Measurements from ENCODE around the gene PEX13. TPM values are rescaled to one million over a fixed set of nuclear protein-coding genes. Genes with fewer than 3 reads are reported as not detected.
"Not testable (repeated sequence)": the region's sequence is repeated elsewhere in the genome, so short reads cannot be mapped to it uniquely, and the experiment has no call there.

The PEX13 gene, protein sequence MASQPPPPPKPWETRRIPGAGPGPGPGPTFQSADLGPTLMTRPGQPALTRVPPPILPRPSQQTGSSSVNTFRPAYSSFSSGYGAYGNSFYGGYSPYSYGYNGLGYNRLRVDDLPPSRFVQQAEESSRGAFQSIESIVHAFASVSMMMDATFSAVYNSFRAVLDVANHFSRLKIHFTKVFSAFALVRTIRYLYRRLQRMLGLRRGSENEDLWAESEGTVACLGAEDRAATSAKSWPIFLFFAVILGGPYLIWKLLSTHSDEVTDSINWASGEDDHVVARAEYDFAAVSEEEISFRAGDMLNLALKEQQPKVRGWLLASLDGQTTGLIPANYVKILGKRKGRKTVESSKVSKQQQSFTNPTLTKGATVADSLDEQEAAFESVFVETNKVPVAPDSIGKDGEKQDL
- total RNA-seq, result 82.3 TPM

DNA sequence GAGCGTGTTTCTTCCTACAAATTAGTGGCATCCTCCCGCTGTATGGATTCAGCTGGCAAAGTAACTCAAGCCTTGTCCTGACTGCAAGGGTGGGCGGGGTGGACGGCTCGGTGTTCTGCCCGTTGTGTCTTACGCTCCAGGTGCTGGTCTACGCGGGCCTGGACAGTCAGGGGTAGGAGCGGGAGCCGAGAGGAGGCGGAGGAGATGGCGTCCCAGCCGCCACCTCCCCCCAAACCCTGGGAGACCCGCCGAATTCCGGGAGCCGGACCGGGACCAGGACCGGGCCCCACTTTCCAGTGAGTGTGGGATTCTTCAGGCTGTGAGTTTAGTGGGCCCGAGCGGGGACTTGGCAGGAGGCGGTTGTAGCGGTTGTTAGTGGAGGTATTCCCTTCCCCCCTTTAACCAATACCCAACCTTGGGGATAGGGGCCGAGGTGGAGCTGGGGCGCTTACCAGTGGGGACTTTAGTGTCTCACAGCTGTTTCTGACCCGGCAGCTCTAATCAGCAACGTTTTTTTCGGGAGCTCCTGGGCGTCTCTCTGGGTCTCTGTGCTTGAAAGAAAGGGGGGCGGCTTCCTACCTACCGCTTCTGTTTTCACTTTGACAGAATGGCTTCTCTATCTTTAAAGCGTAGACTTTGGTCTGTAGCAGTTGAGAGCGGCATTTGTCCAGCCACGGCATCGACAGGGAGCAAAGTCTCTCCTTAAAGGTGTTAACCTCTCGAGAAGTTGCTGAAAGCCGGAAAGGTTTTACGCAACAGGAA is at the start of gene PEX13, which contains the start of gene PUS10:
Gene PEX13 (plus strand): TSS at position 165 of the 762 bp plus-strand sequence. CDS start 40 bp downstream, at position 205.
Gene PUS10 (minus strand): TSS at position 700 of the 762 bp plus-strand sequence. CDS start 6,365 bp downstream, outside the sequence.
- DNase-seq (ENCODE audit: low spot score in 2 of 2) (peak; percentile 51 to 71), FAIRE-seq (no peak)

DNA sequence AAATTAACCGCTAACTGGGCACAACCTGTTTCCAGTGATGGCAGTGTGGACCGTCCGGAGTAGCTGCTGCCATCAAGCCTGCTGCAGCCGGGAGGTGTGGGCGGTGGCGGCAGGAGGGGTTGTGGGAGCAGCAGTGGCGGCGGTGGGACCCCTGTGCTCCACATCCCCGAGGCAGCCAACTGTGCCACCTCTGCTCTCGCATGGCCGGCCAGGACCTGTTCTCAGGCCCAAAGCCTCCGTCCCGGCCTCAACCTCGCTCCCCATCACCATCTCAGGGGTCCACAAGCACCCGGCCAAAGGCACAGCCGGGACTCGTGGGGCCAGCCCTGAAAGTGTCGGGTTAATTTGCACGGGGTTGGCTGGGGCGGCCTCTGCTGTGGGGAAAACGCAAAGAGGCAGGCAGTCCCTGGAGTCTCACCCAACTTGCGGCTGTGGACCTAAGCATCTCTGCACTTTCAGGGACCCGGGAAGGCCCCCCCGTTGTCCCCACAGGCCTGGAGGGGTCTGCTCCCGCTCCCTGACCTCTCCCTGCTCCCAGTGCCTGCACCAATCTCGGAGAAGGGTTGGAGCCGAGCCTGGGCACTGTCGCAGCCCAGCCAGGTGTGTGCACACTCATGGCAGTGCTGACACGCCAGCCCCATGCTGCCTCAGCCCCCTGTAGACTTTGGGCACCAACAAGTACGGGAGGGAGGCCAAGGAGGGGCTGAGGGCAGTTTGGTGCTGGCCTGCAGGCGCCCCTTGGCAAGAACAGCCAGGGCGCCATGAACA is 44.4 kb upstream of the PEX13 start:
- FAIRE-seq, result no peak
- DNase-seq (ENCODE audit: low spot score in 2 of 2), result no peak

DNA sequence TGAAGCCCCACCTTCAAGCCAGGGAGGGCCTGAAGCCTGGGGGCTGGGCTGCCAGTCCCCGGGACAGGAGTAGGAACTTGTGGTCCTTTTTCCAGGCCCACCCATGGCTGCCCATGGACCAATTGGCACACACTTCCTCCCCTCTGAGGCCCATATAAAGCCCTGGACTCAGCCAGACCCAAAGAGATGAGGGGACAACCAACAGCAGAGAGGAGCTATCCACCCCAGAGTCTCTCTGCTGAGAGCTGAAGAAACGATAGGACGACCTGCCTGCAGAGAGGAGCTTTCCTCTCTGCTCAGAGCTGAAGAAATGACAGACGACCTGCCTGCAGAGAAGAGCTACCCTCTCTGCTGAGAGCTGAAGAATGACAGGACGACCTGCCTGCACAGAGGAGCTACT is 43.8 kb upstream of the PEX13 start:
- DNase-seq (ENCODE audit: low spot score in 2 of 2) (no peak), FAIRE-seq (no peak)

DNA sequence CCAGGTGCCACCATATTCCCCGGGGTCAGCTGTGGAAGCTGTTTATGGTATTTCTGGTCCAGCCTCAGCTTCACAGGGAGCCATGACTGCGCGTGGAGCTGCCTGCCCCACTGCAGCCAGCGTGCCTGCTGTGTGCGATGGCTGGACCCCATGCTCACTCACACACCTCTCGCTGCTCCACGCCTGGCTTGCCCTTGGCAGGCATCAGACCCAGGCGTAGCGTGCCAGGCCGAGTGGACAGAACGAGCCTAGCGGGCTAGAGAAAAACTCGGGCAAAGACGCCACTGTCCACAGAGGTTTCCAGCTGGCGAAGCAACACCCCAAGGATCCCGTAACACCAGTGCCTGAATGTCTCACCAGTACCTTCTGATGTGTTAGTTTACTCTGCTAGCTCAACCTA is 42.9 kb upstream of the PEX13 start:
- DNase-seq (ENCODE audit: low spot score in 2 of 2) (no peak), FAIRE-seq (no peak)

DNA sequence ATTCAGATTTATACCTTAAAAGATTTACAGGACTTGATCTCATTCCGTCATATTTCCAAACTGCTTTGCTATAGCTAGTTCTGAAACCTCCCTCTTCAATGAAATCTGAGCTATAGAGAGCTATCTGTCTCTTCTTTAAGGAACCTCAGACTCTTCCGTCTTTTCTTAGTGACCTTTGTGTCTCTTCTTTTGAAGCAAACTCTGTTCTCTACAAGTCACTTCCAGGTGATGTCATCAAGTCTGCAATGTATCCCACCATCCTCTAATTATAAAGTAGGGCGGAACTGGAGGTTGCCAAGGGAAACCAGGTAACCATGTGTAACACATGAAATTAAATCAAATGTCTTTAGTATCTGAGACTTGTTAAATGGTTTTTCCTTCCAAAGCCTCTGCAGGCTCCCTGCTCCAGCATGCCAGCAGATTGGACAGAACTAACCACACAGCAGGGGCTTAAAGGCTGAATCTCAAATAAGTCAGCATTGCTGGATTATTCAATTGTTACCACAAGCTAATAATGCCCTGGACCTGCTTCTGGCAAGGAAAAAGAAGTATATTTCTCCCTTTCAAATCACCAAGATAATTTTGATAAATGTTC is 41.2 kb upstream of the PEX13 start:
- no peak for DNase-seq (ENCODE audit: low spot score in 2 of 2)
- FAIRE-seq, result no peak

DNA sequence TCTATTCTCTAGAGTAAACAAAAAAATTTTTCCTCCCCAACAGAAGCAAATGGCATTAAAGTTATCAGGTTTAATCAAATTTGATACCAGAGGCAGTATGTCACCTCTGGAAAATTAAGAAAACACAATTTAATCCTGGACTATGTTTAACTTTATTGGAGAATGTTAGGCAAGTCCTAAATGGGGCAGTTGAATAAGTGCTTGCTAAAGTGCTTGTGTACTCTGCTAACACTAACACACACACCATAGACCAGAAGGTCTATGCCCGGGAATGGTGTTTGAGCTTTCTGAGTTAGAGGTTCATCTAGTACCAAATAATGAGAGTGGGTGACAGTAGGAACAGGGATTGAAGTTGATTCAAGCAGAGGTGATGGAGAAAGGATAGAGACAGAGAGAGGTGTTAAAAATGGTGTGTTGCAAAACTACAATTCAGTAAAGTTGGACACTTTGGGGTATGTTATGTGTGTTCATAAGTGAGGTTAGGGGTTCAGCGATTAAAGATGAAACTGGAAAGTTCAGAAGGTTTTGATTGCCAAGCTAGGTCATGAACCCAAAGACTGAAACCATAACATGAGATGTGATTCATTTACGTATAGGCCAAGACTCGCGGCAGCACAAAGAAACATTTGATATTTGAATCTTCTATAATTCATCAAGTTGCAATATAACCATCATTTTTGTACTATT is 40.5 kb upstream of the PEX13 start:
- DNase-seq (ENCODE audit: low spot score in 2 of 2) (no peak), FAIRE-seq (no peak)

DNA sequence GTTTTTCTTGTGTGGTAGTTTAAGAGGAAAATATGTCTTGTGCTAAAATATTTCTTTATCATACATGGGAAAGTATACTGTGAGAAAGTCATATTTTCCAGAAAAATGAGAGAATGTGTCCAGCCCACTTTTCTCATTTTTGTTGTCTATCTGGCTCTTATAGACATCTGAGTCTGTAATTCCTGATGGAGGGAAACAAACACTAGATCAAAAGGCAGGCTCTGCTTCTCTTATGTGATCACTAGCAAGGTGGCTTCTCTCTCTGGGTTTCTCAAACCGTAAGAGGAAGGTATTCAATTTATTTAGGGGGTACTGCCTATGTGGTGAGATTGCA is 40.0 kb upstream of the PEX13 start:
- no peak for FAIRE-seq
- DNase-seq (ENCODE audit: low spot score in 2 of 2), result no peak

DNA sequence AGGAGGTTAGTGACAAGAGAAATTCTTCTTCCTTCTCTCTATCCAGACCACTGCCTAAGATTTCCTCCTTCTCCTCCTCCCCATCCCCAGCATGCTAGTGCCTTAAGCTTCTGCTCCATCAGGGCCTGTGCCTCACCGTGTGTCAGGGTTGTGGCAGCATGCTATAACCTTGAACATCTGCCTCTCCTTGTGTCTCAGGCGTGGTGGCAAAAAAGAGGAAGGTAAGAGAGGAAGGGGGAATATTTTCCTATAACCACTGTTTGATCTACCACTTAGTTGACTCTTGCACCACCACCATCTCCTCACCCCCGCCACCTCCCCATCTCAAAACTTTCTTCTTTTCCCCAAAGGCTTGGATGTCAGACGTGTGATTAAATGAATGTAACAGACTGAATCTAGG is 38.3 kb upstream of the PEX13 start:
- DNase-seq (ENCODE audit: low spot score in 2 of 2), result no peak
- FAIRE-seq, result no peak

DNA sequence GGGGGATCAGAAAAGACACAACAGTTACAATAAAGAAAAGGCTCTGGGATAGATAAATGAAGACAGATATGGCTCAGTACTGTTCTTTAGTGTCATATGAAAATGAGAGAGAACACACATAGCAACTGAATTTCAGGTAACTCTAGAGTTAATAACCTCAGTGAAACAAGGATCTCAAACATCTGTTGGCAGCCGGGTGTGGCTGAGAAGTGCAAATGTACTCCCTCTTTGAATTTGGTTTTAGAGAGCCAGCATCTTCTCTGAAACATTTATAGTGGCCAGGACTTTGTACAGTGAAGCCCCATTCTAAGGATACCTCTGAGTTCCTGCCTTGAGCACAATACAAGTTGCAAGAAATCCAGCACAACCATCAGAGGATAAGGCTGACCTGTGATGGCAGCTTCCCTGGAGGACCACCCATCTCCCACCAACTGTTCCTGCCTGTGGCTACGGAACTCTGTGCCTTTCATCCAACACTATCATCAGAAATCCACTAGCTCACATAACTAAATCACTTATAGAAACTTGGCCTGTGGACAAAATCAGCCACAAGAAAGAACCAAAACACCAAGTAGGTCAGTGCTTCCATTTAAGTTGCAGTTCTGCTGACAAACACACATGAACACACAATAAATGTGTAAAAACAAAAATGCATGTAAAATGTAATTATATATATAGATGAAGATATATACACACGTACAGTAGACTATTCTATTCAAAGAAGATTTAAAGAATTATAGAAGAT is 37.3 kb upstream of the PEX13 start:
- FAIRE-seq (no peak), DNase-seq (ENCODE audit: low spot score in 2 of 2) (no peak)

DNA sequence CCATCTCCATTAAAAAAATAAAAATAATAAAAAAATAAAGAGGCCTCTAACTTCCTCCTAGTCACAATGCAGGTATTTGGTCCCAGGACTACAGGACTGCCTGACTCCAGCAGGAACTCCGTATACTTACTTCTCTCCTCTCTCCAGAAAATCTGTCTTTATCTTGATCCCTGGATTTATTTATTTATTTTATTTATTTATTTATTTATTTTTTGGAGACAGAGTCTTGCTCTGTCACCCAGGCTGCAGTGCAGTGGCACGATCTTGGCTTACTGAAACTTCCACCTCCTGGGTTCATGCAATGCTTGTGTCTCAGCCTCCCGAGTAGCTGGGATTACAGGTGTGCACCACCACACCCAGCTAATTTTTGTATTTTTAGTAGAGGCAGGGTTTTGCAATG is 35.5 kb upstream of the PEX13 start:
- not testable (repeated sequence) for FAIRE-seq; DNase-seq (ENCODE audit: low spot score in 2 of 2)

DNA sequence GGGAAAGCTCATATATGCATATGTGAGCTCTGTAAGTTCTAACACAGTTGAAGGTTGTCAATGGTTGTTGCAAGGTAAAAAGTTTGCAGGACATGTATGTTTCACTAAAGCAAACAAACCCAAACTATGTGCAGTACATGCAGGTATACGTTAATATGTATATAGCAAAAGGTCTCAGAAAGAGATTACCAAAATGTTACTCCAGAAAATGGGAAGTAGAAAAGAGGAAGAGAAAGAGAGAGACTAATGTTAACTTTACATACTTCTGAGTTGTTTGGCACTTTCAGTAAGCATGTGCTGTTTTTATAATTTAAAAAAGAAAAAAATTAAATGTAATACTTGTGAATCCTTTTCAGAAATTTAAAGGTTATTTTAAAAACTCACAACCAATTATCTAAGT is 32.8 kb upstream of the PEX13 start:
- FAIRE-seq (no peak), DNase-seq (ENCODE audit: low spot score in 2 of 2) (no peak)

DNA sequence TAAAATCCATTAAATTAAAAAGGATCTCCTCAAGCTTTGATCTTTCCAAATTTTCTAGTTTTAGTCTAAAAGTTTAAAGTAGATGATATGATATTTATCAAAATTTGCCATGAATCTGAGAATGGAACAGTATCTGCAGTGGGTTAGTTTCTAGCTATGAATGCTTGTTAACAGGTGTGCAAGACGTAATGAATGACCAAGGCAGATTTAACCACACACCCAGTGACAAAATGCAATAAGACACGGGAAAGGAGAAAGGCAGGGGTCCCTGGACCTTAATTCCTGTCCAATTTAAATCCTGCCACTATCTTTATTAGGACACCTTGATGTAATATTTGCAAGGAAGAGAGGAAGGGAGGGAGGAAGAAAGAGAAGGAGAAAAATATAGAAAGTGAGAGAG is 30.5 kb upstream of the PEX13 start:
- FAIRE-seq (no peak), DNase-seq (ENCODE audit: low spot score in 2 of 2) (no peak)

DNA sequence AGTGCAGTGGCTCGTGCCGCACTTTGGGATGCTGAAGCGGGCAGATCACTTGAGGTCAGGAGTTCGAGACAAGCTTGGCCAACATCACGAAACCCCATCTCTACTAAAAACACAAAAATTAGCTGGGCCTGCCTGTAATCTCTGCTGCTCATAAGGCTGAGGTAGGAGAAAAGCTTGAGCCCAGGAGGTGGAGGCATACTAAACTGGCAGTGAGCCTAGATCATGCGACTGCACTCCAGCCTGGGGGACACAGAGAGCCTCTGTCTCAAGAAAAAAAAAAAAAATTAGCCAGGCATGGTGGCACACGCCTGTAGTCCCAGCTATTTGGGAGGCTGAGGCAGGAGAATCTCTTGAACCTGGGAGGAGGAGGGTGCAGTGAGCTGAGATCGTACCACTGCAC is 29.9 kb upstream of the PEX13 start:
- FAIRE-seq; DNase-seq (ENCODE audit: low spot score in 2 of 2): not testable (repeated sequence)

DNA sequence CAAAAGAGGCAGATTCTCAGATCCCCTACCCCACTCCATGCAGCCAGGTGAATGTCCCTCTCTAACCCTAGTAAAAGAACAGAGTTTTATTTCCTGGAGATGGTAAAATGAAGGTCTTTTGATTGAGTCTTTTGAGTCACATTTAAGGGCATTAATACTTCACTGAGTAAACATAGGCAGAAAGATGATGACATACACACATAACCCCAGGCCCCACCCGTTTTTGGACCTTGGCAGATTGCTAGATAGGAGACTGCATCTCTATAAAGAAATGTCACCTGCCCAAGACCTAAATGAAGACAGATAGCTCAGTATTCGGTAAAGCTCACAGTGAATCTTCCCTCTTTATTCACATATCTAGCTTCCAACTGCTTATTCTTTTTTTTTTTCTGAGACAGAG is 28.3 kb upstream of the PEX13 start:
- DNase-seq (ENCODE audit: low spot score in 2 of 2) (no peak), FAIRE-seq (no peak)

DNA sequence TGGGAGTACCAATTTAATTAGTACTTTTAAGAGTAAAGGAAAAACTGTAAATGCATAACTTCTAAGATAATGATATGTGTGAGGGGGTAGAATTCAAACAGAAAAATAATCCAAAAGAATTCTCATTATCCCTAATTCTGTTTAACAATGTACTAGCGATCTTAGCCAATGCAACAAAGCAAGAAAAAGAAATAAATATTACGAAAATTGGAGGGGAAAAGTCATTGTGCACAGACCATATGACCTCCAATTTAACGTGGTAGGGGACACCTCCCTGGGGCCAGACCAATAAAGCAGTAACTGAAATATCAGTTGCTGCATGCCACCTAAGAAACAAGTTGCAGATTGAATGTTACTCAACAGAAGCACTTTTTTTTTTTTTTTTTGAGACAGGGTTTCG is 25.9 kb upstream of the PEX13 start:
- no peak for FAIRE-seq
- DNase-seq (ENCODE audit: low spot score in 2 of 2), result no peak

DNA sequence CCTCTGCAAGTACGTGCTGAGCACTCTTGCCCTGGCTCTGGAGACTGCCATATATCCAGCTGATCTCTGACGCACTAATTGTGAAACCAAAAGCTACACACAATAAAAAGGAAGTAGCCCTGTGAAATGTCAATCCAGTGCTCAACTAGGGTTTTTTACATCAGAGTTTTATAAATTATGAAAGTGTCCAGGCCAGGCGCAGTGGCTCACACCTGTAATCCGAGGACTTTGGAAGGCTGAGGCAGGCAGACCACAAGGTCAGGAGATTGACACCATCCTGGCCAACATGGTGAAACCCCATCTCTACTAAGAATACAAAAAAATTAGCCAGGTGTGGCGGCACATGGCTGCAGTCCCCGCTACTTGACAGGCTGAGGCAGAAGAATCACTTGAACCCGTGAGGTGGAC is 24.5 kb upstream of the PEX13 start:
- DNase-seq (ENCODE audit: low spot score in 2 of 2), result no peak
- no peak for FAIRE-seq

DNA sequence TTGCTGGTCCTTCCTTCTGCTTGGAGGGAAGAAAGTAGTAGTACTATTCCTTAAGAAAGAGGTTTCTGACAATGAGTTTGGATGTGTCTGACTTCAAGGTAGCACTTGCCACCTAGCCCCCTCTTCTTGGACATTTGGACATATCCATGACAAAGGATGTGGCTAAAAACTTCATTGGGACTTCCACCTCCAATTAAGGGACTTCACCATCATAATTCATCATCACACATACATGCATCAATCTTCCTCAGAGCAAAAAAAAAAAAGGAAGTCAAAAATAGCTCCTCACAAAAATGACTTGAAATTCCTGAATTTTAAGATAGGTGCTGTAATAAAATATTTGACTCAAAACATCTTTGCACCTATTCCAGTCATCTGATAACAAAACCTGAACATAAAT is 23.4 kb upstream of the PEX13 start:
- FAIRE-seq, result no peak

DNA sequence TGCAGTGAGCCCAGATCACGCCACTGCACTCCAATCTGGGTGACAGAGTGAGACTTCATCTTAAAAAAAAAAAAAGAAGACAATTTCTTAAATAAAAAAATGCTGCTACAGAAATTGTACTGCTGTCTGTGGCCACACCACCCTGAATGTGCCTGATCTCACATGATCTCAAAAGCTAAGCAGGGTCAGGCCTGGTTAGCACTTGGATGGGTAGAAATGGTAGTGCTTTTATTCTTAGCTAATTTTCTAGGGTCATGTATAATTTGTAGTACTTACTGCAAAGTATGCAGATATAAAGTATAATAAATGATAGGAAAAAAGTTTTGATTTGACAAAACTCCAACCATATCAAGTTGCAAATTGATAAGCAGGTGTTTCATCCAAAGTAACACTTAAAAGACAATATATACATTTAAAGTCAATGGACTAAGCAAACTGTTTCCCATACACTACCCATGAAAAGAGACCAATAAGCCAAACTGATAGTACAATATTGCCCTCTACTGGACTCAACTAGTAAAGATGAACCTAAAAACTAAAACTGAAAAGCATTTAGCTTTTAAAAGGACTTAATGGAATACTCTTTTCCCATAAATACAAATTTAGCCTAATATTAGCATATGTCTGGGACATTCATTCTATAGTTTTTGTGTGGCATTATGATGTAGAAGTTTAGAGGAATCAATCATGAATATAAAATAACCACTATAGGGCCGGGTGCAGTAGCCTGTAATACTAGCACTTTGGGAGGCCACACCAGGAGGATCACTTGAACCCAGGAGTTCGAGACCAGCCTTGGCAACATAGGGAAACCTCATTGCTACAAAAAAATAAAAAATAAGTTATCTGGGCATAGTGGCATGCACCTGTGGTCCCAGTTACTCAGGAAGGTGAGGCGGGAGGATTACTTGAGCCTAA is 18.6 kb upstream of the PEX13 start:
- FAIRE-seq, result peak; percentile 89
- DNase-seq (ENCODE audit: low spot score in 2 of 2), result peak in 1 of 2 donors; percentile 36

More for the DNA sequence above, 23.4 kb upstream of the PEX13 start:
- DNase-seq (ENCODE audit: low spot score in 2 of 2), result no peak

All from frontal cortex (tissue), 4 donors.